Measurements from ENCODE around the gene QARS1. TPM values are rescaled to one million over a fixed set of nuclear protein-coding genes. Genes with fewer than 3 reads are reported as not detected.

QARS1 gene
- polyA plus RNA-seq, 1 of the 3 experiments (the other 2 are of a cell fraction), result 311 TPM

- no peak for TF ChIP-seq REST (IDR thresholded peaks at IDR 0.05; ENCODE audit: low read depth, low read length)
Measured at GRCh38 chr3:49079270-49079669, 25.3 kb downstream of the QARS1 start (continued).

GRCh38 chr3:49076646-49077045 lies 27.9 kb downstream of the QARS1 start:
- DNase-seq, result no peak
- ChIA-PET CTCF (no interaction called here), POLR2A (no interaction called here)
- H3K4me3 ChIP-seq (ENCODE audit: low read depth in 2 of 2, low read length in 1 of 2), result no peak overlapping the region
- no peak overlapping the region for H3K4me2 ChIP-seq
- H3F3A ChIP-seq (replicated peaks; ENCODE audit: insufficient read depth), result no peaks in the 10 kb centered on the region
- no peaks in the 10 kb centered on the region for H3K27me3 ChIP-seq (ENCODE audit: insufficient read depth)
- no peak overlapping the region for H2AFZ ChIP-seq (ENCODE audit: low read depth)
- TF ChIP-seq POLR2AphosphoS5 (IDR thresholded peaks at IDR 0.05; ENCODE audit: low read depth, low read length), result no peak
- TF ChIP-seq RXRA (IDR thresholded peaks at IDR 0.05; ENCODE audit: borderline replicate concordance, low read depth), result no peak
- no peak for TF ChIP-seq PBX3 (IDR thresholded peaks at IDR 0.05)
- TF ChIP-seq EZH2phosphoT487 (IDR thresholded peaks at IDR 0.05; ENCODE audit: borderline replicate concordance, low read depth), result no peak
- TF ChIP-seq GABPA (IDR thresholded peaks at IDR 0.05; ENCODE audit: low read depth), result no peak
- no peak for TF ChIP-seq NRF1 (IDR thresholded peaks at IDR 0.05; ENCODE audit: low read depth, low read length)
- no peak for TF ChIP-seq FOXJ3 (CRISPR knock-in tag; IDR thresholded peaks at IDR 0.05)
- TF ChIP-seq GATA2 (CRISPR knock-in tag; IDR thresholded peaks at IDR 0.05), result no peak
- TF ChIP-seq YY1 (IDR thresholded peaks at IDR 0.05; ENCODE audit: low read depth), result no peak
- no peak for TF ChIP-seq FOXM1 (IDR thresholded peaks at IDR 0.05; ENCODE audit: low read depth)
- TF ChIP-seq RFX5 (IDR thresholded peaks at IDR 0.05; ENCODE audit: low read length), result no peak
- no peak for TF ChIP-seq ZBTB33 (IDR thresholded peaks at IDR 0.05; ENCODE audit: borderline replicate concordance, low read depth)
- no peaks in the 10 kb centered on the region for H3K9me2 ChIP-seq
- H3K36me3 ChIP-seq (replicated peaks in 1 of 2; ENCODE audit: control insufficient read depth in 1 of 2, insufficient read depth in 2 of 2, low read length in 1 of 2), result peaks cover 19 to 55% of the 10 kb centered on the region in 2 experiments
- no peak overlapping the region for H3K27ac ChIP-seq (ENCODE audit: low read depth in 2 of 2, low read length in 1 of 2)
- H3K4me1 ChIP-seq (ENCODE audit: control insufficient read depth in 1 of 2, insufficient read depth in 2 of 2, low read depth in 1 of 2, low read length in 1 of 2), result no peaks in the 10 kb centered on the region; a peak in 1 of 4 replicates
- H4K20me1 ChIP-seq (ENCODE audit: insufficient read depth), result peaks cover 37% of the 10 kb centered on the region
- H3K79me2 ChIP-seq (ENCODE audit: insufficient read depth), result peaks cover 96% of the 10 kb centered on the region
- no peak overlapping the region for H3K9ac ChIP-seq
- WGBS (ENCODE audit: low lambda C conversion rate), result 83% methylated on average over 4 of the region's 4 CpGs
- H3K9me3 ChIP-seq, result no peaks in the 10 kb centered on the region

All from SK-N-SH (cell line).